Heart right ventricle (tissue), 16 donors: ENCODE results near the gene U2AF1. TPM values are rescaled to one million over a fixed set of nuclear protein-coding genes. Genes with fewer than 3 reads are reported as not detected.
A peak's percentile ranks its signal among the peaks of the same experiment; 100 is the strongest.
"Not testable (repeated sequence)": the region's sequence is repeated elsewhere in the genome, so short reads cannot be mapped to it uniquely, and the experiment has no call there.

Source experiments
- ATAC-seq, 8 donors: fragments of 200-7000 bp; cut with Tn5 transposase; one replicate each; pipeline ENCODE4 v1.9.1; 2020; ENCODE audit warnings: mild to moderate bottlenecking in 8 of 8, moderate library complexity in 8 of 8, moderate number of reproducible peaks in 1 of 8
- DNase-seq, 2 donors: peaks; one replicate each; pipeline ENCODE4 v3.0.0-alpha.2; 2020
- H3K27ac ChIP-seq, 10 donors: fragments of 200-600 bp; sonication (generic) in 2 of 10; one replicate each; pipeline versions ENCODE4 v1.5.0 to v1.8.0; 2020 to 2022; ENCODE audit warnings: mild to moderate bottlenecking in 3 of 10
- H3K27me3 ChIP-seq, 7 donors: fragments of 200-600 bp; one replicate each; pipeline ENCODE4 v1.8.0; 2021 to 2022; ENCODE audit warnings: mild to moderate bottlenecking in 2 of 7
- H3K36me3 ChIP-seq, 9 donors: fragments of 200-600 bp; sonication (generic) in 1 of 9; one replicate each; pipeline versions ENCODE4 v1.5.0 to v1.8.0; 2020 to 2022; ENCODE audit warnings: mild to moderate bottlenecking in 2 of 9
- H3K4me1 ChIP-seq, 9 donors: fragments of 200-600 bp; sonication (generic) in 1 of 9; one replicate each; pipeline versions ENCODE4 v1.5.0 to v1.8.0; 2020 to 2022; ENCODE audit warnings: mild to moderate bottlenecking in 4 of 9
- H3K4me3 ChIP-seq, 10 donors: fragments of 200-600 bp; sonication (generic) in 2 of 10; one replicate each; pipeline versions ENCODE4 v1.5.0 to v1.8.0; 2020 to 2022; ENCODE audit warnings: mild to moderate bottlenecking in 7 of 10, moderate library complexity in 2 of 10
- H3K9me3 ChIP-seq, 11 donors: fragments of 200-600 bp in 10 of 11; sonication (generic) in 2 of 11; one replicate each; pipeline versions ENCODE4 v1.5.0 to v1.8.0; 2013 to 2022; ENCODE audit warnings: mild to moderate bottlenecking in 2 of 11, control low read depth in 1 of 11, moderate library complexity in 1 of 11
- WGBS, 2 donors: extraction: QIAGEN DNeasy Blood & Tissue Kit; methylation state at CpG; one replicate each; pipeline ENCODE4 v1.1.7; 2013; ENCODE audit warnings: inconsistent platforms in 1 of 2; 5-methylcytosine and 5-hydroxymethylcytosine counted together
- intact Hi-C, 10 donors: fragments of 100-400 bp; cut with DNase I; formaldehyde crosslinking; loops; one replicate each; pipeline versions ENCODE4 v1.11.1 to v1.14.2; 2022
- polyA plus RNA-seq, 2 donors: library from polyadenylated mRNA; stranded (reverse); fragments of 200-250 nt; gene quantifications; one replicate each; pipeline ENCODE4 v1.2.3, GENCODE V29; 2013
- total RNA-seq, 10 donors: library from RNA; stranded (reverse); fragmentation: NEBNext Ultra II Directional in 3 of 10; extraction: Animal tissue kit (Norgen Biotek cat#: 25700) in 3 of 10; gene quantifications; one replicate each; pipeline versions ENCODE4 v1.2.1 to v1.2.4, GENCODE V29; 2021 to 2023
- donor health status: Arrhythmogenic right ventricular cardiomyopathy.
- donor health status: ischemic (EF 13 %, LVEDD 7.1; RV severe dilation, severe dysfunction).
- donor health status: healthy with polysubstance abuse.
- donor health status: DM: no; HTN: yes; CAD: no.
- donor health status: DM: no; HTN: no; CAD: no.
- donor health status: ischemic (EF 25% LVEDD 6.9; RV normal size, moderate dysfunction).
- donor health status: ischemic (EF 25% LVEDD 5.7; RV mildly dilated, moderate dysfunction).
- donor health status: healthy.
- donor health status: DM: yes; HTN: yes; CAD: no.
- donor health status: Ischemic cardiomyopathy.
- donor health status: ischemic (EF 35%, LVEDD 5.7; RV mildly dilated, moderate dysfunction).
- donor health status: nonischemic (EF 11% LVEDD 7.7; RV severe dilation, severe dysfunction).
- donor health status: DM: yes; HTN: yes; CAD: no.
- donor health status: PGD.
- donor health status: ischemic (EF 29% LVEDD 5.4; RV normal size, mild dysfunction).
- donor health status: nonischemic (EF 23%, LVEDD 6.1; RV moderate dilation, normal function).

Gene U2AF1
- total and polyA plus RNA-seq, 12 donors: 2.7 to 48.0 (median 6.4) TPM

- H3K9me3 ChIP-seq, H3K27me3 ChIP-seq, H3K27ac ChIP-seq, H3K4me3 ChIP-seq, H3K36me3 ChIP-seq, H3K4me1 ChIP-seq, intact Hi-C loops, DNase-seq: not testable (repeated sequence)
- 2% methylated on average over 8 of the region's 28 CpGs; no CpG with 5 or more reads in 1 of the 2 donors for WGBS, 2 donors
- ATAC-seq: peak in 3 of 8 donors; percentile 28 to 54 (median 33)
These were observed 30.7 kb downstream of the U2AF1 start for GRCh38 chr21:43076643-43077042.

GRCh38 chr21:43076023-43076637, 31.2 kb downstream of the U2AF1 start:
- H3K4me1 ChIP-seq, DNase-seq, H3K9me3 ChIP-seq, H3K36me3 ChIP-seq, intact Hi-C loops, H3K27me3 ChIP-seq, H3K27ac ChIP-seq, H3K4me3 ChIP-seq: not testable (repeated sequence)
- ATAC-seq: peak in 2 of 8 donors; percentile 16 to 31
- WGBS, 2 donors: no CpG with 5 or more reads among the region's 77 CpGs

GRCh38 chr21:43075170-43076022, 32.0 kb downstream of the U2AF1 start, which contains the start of gene CBS:
Gene CBS, minus strand, starts transcription at chr21:43075835. Its CDS starts 3,642 bp downstream, at chr21:43072193.
- H3K4me1 ChIP-seq, H3K36me3 ChIP-seq, H3K27ac ChIP-seq, H3K4me3 ChIP-seq, intact Hi-C loops, H3K9me3 ChIP-seq, H3K27me3 ChIP-seq, DNase-seq: not testable (repeated sequence)
- WGBS, 2 donors: no CpG with 5 or more reads among the region's 84 CpGs
- ATAC-seq: peak in 7 of 8 donors; percentile 17 to 77 (median 63)

DNA sequence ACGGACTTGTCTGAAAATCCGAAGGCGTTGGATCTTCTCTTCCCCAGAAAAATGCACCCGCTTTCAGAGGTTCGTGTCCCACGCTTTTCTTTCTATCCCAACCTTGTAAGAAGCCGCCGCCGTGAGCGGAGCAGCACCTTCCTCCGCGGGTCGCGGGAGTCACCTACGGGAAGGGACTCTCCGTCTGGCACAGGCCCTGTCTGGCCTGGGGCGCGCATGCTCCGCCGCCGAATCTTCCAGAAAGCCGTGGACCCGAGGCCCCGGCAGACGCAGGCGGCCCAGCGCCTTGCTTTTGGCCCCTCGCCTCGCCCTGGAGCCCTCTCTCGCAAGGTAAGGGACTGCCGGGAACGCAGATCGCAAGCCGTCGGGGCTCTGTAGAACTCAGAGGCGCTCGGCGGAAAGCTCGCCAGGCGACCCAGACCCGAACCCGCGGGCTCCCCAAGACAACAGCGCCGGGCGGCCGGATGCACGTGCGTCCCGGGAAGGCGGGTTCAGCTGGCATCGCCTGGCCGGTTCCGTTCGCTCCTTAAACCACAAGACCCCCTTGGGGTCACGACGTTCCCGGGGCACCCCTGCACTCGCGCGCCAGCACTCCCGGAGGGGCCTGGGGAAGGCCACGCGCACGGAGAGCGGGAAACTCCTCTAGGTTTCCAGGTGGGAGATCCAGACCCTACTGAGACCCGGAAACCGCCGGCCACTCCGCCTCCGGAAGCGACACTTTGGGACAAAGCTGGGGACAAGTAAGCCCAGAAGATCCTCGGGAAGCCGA, 32.8 kb downstream of the U2AF1 start:
- H3K4me1 ChIP-seq, DNase-seq, intact Hi-C loops, H3K4me3 ChIP-seq, H3K27ac ChIP-seq, H3K9me3 ChIP-seq, H3K27me3 ChIP-seq, H3K36me3 ChIP-seq: not testable (repeated sequence)
- peak in 4 of 8 donors; percentile 10 to 20 (median 20) for ATAC-seq
- no CpG with 5 or more reads among the region's 74 CpGs for WGBS, 2 donors

DNA sequence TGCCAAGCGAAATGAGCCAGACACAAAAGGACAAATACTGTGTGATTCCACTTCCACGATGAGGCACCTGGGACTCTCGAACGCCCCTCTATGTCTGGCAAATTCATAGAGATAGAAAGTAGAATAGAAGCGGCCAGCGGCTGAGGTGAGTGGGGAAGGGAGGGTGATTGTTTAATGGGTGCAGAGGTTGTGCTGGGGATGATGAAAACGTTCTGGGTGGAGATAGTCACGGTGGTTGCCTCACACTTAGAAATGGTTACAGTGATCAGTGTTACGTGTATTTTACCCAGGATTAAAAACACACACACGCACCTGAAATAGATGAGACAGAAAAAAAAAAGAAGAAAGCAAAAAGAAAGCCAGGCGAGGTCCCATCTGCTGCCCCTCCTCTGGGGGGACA, 34.6 kb downstream of the U2AF1 start:
- DNase-seq, intact Hi-C loops, H3K4me3 ChIP-seq, H3K9me3 ChIP-seq, H3K27me3 ChIP-seq, H3K27ac ChIP-seq, ATAC-seq, H3K36me3 ChIP-seq, H3K4me1 ChIP-seq: not testable (repeated sequence)
- no CpG with 5 or more reads among the region's 11 CpGs for WGBS, 2 donors

- H3K4me3 ChIP-seq, H3K9me3 ChIP-seq, H3K27me3 ChIP-seq, H3K4me1 ChIP-seq, H3K27ac ChIP-seq, H3K36me3 ChIP-seq, ATAC-seq, DNase-seq, intact Hi-C loops: not testable (repeated sequence)
- no CpG with 5 or more reads among the region's 10 CpGs for WGBS, 2 donors
These were observed 37.7 kb downstream of the U2AF1 start for GRCh38 chr21:43069682-43070081.

DNA sequence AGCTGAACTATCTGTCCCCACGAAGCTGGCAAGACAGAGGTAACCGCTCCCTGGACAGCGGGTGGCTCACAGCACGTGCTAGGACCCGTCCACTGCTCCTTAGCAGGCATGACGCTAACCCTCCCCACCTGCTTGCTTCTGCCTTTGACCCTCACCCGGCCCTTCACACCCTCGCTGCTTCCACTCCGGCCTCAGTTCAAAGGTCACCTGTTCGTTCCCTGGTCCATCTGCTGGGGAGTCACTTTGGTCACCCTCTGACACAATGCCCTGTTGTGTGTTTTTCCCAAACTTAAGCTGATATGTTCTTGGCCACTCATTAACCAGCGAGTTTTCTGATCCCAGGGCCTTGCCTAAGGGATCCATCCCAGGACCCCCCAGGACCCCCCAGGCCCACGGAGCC, 39.3 kb downstream of the U2AF1 start:
- H3K4me3 ChIP-seq, H3K27ac ChIP-seq, DNase-seq, H3K9me3 ChIP-seq, H3K4me1 ChIP-seq, intact Hi-C loops, H3K27me3 ChIP-seq, ATAC-seq, H3K36me3 ChIP-seq: not testable (repeated sequence)
- WGBS, 2 donors: 83 to 92% methylated on average over 4 of the region's 12 CpGs

DNA sequence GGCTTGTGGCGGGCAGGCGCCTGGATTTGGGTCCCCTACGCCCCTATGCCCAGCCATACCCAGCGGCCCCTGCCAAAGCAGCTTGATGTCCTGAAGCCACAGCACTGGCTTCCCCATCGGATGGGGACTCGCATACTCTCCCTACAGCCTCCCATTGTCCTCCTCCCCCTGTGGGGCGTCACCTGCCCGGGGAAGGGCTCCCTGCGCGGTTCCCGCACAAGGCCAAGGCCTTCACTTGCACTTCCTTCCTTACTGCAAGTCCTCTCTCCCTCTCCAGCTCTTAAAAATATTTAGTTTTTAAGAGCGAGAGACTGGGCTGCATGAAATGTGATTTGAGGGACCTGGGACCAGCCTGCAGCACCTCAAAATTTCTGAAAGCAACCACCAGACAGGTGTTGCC, 40.7 kb downstream of the U2AF1 start:
- DNase-seq, H3K36me3 ChIP-seq, H3K4me3 ChIP-seq, H3K27ac ChIP-seq, H3K27me3 ChIP-seq, H3K9me3 ChIP-seq, ATAC-seq, H3K4me1 ChIP-seq, intact Hi-C loops: not testable (repeated sequence)
- WGBS, 2 donors: 73 to 83% methylated on average over 1 to 8 of the region's 12 CpGs

DNA sequence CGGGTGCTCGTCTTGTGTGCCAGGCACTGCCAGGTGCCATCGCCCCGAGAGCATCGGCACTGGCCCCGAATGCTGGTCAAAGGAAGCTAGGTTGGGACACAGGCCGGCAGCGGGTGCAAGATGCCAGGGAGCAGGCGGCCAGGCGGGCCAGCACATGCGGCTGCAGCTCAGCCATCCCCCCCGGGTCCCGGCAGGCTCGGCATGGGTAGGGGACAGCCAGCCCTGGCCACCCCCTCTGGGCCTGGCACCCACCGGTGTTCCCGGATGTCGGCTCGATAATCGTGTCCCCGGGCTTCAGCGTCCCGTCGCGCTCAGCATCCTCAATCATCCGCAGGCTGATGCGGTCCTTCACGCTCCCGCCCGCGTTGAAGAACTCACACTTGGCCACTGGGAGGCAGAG, 41.4 kb downstream of the U2AF1 start:
- DNase-seq, H3K36me3 ChIP-seq, H3K27me3 ChIP-seq, H3K9me3 ChIP-seq, intact Hi-C loops, ATAC-seq, H3K4me1 ChIP-seq, H3K27ac ChIP-seq, H3K4me3 ChIP-seq: not testable (repeated sequence)
- 94 to 100% methylated on average over 2 to 16 of the region's 30 CpGs for WGBS, 2 donors

DNA sequence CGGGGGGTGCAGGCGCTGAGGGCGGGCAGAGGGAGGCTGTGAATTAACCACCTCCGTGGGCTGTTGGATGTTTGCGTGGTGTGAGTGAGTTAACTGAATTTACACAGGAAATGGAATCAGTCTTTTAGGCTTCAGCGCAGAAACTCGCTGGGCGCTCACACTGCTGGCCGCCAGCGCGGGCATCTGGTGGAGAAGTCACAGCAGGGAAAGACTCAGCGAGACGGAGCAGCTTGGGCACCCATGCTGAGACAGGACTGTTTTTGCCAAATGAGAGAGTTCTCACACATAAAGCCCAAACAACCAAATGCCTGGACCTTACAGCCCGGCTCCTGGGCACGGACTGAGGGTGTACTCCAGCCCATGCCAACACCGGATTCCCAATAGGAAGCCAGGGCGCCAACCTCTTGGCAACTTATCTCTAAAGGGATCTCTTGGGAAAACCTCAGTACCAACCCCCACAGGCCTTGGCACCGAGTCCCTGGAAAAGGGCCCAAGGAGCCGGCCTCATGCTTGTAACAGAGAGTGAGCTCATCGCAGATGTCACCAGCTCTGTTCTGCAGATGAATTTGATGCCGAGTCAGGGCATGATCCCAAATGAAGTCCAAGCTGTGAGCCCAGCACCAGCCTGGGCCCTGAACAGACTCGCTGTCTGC, 43.0 kb downstream of the U2AF1 start:
- H3K27me3 ChIP-seq, H3K9me3 ChIP-seq, H3K4me3 ChIP-seq, H3K36me3 ChIP-seq, H3K4me1 ChIP-seq, intact Hi-C loops, DNase-seq, H3K27ac ChIP-seq: not testable (repeated sequence)
- peak in 3 of 8 donors; percentile 16 to 51 (median 45) for ATAC-seq
- no CpG with 5 or more reads among the region's 22 CpGs for WGBS, 2 donors
